Measurements from ENCODE around the gene RASAL1. TPM values are rescaled to one million over a fixed set of nuclear protein-coding genes. Genes with fewer than 3 reads are reported as not detected.
A peak's percentile ranks its signal among the peaks of the same experiment; 100 is the strongest.

The RASAL1 gene
- total RNA-seq, 2 experiments from 2014 or later: 1.2 to 2.7 TPM

DNA sequence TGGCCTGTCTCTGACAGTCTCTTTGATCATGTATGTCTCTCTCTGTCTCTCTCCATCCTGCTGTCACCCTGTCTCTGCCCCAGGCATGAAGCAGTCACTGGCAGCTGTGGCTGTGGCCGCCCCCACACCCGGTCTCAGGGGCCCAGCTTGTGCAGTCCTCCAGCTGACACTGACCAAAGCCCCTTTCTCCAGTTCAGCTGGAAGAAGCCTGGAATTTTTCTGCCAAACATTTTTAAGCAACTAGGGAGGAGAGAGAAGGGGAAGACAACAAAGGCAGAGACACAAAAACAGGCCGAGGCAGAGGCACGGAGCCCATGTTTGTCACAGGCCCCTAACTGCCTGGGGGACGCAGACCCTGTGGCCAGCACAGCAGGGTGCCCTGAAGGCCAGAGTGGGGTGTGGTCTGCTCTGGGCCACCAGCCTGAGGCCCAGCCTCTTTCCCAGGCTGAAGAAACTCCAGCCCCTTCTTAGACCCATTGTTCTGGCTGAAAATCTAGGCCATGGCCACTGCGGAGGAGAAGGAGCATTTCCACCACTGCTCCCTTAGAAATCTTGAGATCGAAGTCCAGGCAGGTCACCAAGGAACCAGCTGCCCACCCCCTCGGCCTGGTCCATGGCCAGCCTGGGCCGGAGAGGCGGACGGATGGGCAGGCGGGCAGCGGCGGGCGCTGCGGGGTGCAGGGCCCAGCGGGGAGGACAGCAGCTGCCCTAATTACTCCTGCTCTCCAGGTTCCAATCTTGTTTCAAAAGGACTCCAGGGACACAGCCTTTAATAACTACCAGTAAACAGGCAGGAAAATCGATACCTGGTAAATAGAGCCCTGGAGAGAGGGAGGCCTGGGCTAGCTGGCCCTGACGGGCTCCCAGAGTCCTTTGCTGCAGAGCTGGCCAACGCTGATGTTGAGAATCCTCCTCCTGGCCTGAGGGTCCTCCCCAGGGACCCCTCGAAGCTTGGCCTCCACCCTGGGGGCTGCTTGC, 64.1 kb downstream of the RASAL1 start:
- Histone ChIP-seq H3K4me1 (ENCODE audit: insufficient read depth, low read length) (peaks cover 70% of the 10 kb centered on the region), H3K27me3 (ENCODE audit: control insufficient read depth in 1 of 2, insufficient read depth in 2 of 2, low read length in 2 of 2) (no peaks in the 10 kb centered on the region), H3K27ac (ENCODE audit: low read depth in 1 of 2, low read length in 2 of 2) (no peak overlapping the region), H3K9me3 (ENCODE audit: control insufficient read depth in 1 of 2, insufficient read depth in 1 of 2, low read length in 2 of 2) (no peaks in the 10 kb centered on the region), H3K36me3 (ENCODE audit: insufficient read depth, low read length) (no peaks in the 10 kb centered on the region), H3K4me3 (ENCODE audit: low read length) (no peak overlapping the region)
- CTCF ChIA-PET: no interaction called here
- TF ChIP-seq CTCF (IDR thresholded peaks at IDR 0.05): no peak
- POLR2A ChIA-PET: interaction anchor here (0.8 to 1.6 kb wide), 3 partner anchors 10 to 163 kb away, joined by 3 read pairs; no protein-coding TSS in a partner anchor
- peak overlapping the region; percentile 75 for H3K27ac Mint-ChIP-seq
- H3K27me3 Mint-ChIP-seq: no peaks in the 10 kb centered on the region
- no peak overlapping the region for H3K4me3 Mint-ChIP-seq
- H3K4me1 Mint-ChIP-seq (ENCODE audit: low read depth): peaks cover 81% of the 10 kb centered on the region
- peaks cover 29% of the 10 kb centered on the region for H3K36me3 Mint-ChIP-seq (ENCODE audit: low read depth)
- DNase-seq: no peak
- no peaks in the 10 kb centered on the region for H3K9me3 Mint-ChIP-seq
- intact Hi-C loops (cut with DNase I, micrococcal nuclease): no loop called here
- ATAC-seq (ENCODE audit: poor library complexity): no peak

DNA sequence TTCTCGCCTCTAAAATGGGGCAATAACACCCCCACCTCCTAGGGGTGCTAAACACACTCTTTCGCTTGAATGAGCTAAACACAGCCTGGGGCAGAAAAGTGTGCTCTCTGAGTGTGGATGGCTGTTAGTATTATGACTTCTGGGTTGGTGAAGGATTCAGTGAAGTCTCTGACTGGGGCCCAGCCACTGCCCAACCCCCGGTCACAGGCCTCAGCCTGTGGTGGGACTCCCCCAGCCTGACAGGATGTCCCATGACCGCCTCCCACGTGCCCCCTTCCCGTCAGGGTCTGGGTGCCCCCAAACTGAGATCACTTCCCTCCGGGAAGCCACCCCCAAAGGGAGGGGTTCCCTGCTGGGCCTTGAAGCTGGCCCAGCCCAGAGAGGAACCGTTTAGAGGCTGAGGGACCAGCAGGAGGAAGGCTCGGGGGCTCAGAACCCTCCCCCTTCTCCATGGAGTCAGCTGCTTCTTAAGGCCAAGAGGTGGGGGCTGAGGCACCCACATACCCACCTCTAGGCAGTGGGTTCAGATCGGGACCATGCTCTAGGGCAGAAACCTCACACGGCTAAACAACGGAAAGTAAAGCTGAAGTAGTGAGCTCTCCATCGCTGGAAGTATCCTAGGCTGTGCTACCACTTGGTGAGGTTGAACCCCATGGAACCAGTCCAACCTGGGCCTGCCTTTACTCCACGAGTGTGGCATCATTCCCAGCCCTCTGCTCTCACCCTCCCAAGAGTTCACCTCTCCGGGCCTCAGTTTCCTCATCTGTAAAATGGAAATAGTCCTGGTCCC, 65.2 kb downstream of the RASAL1 start:
- peaks cover 74% of the 10 kb centered on the region for H3K4me1 Mint-ChIP-seq (ENCODE audit: low read depth)

More for the DNA sequence above, 65.2 kb downstream of the RASAL1 start:
- TF ChIP-seq CTCF (IDR thresholded peaks at IDR 0.05): no peak
- peaks cover 70% of the 10 kb centered on the region for H3K4me1 ChIP-seq (ENCODE audit: insufficient read depth, low read length)
- intact Hi-C loops (cut with DNase I, micrococcal nuclease): no loop called here
- Mint-ChIP-seq H3K27ac (peak overlapping the region; percentile 75), H3K27me3 (no peaks in the 10 kb centered on the region), H3K4me3 (no peak overlapping the region), H3K36me3 (ENCODE audit: low read depth) (peaks cover 21% of the 10 kb centered on the region), H3K9me3 (no peaks in the 10 kb centered on the region)
- H3K27ac ChIP-seq (ENCODE audit: low read depth in 1 of 2, low read length in 2 of 2): peak overlapping the region; percentile 4 to 21
- peaks cover 2% of the 10 kb centered on the region for H3K36me3 ChIP-seq (ENCODE audit: insufficient read depth, low read length)
- DNase-seq (peak in 5 of 14 experiments; percentile 11 to 61 (median 44)), ATAC-seq (ENCODE audit: poor library complexity) (peak; percentile 29)
- CTCF ChIA-PET: no interaction called here
- H3K4me3 ChIP-seq (ENCODE audit: low read length): no peak overlapping the region
- no peaks in the 10 kb centered on the region for H3K9me3 ChIP-seq (ENCODE audit: control insufficient read depth in 1 of 2, insufficient read depth in 1 of 2, low read length in 2 of 2)
- POLR2A ChIA-PET: interaction anchor here (0.7 to 1.6 kb wide), 4 partner anchors 9 to 162 kb away, joined by 3 to 5 read pairs (median 3); no protein-coding TSS in a partner anchor
- no peaks in the 10 kb centered on the region for H3K27me3 ChIP-seq (ENCODE audit: control insufficient read depth in 1 of 2, insufficient read depth in 2 of 2, low read length in 2 of 2)

All from CD4-positive, alpha-beta T cell (primary cell).